CD4-positive, alpha-beta T cell (primary cell): ENCODE measurements around the gene GNA12. TPM values are rescaled to one million over a fixed set of nuclear protein-coding genes. Genes with fewer than 3 reads are reported as not detected.

Experiments used
- ATAC-seq: fragments of 200-7000 bp; cut with Tn5 transposase; one replicate; pipeline ENCODE4 v1.10.0; 2022; ENCODE audit warnings: mild to moderate bottlenecking; ENCODE audit not compliant: poor library complexity
- CTCF ChIA-PET: fragments of 350-600 bp; sonication (Branson Sonifier 250); formaldehyde crosslinking; loops from one replicate; lab custom pipeline; 2021; ENCODE audit warnings: antibody characterized with exemption, inconsistent platforms; lab: Charles Lee
- POLR2A ChIA-PET: fragments of 350-600 bp; sonication (Branson Sonifier 250); formaldehyde crosslinking; loops from one replicate; lab custom pipeline; 2021; ENCODE audit warnings: antibody characterized with exemption, inconsistent platforms; lab: Charles Lee
- DNase-seq, 14 experiments: peaks; one replicate each; pipeline ENCODE4 v3.0.0-alpha.2; 2013 to 2020; ENCODE audit warnings: mixed read lengths in 2 of 14
- H3K27ac ChIP-seq, 2 donors: one replicate each; pipeline versions ENCODE4 v1.5.1 to v1.7.0; 2013; ENCODE audit warnings: low read length in 2 of 2, low read depth in 1 of 2, mild to moderate bottlenecking in 1 of 2
- H3K27me3 ChIP-seq, 2 experiments: 1 replicate in 1 of 2; 2 replicates in 1 of 2; pipeline versions ENCODE4 v1.6.1 to v1.7.0; 2013; ENCODE audit warnings: low read length in 2 of 2, control low read depth in 1 of 2, mild to moderate bottlenecking in 1 of 2, moderate library complexity in 1 of 2; ENCODE audit not compliant: insufficient read depth in 2 of 2, control insufficient read depth in 1 of 2
- H3K36me3 ChIP-seq: one replicate; pipeline ENCODE4 v1.6.1; 2013; ENCODE audit warnings: low read length, control low read depth; ENCODE audit not compliant: insufficient read depth
- H3K4me1 ChIP-seq: one replicate; pipeline ENCODE4 v1.6.1; 2013; ENCODE audit warnings: low read length, control low read depth; ENCODE audit not compliant: insufficient read depth
- H3K4me3 ChIP-seq: one replicate; pipeline ENCODE4 v1.5.1; 2013; ENCODE audit warnings: mild to moderate bottlenecking, low read length, moderate library complexity
- H3K9me3 ChIP-seq, 2 experiments: 1 replicate in 1 of 2; 2 replicates in 1 of 2; pipeline versions ENCODE4 v1.6.1 to v1.7.0; 2013; ENCODE audit warnings: low read length in 2 of 2, mild to moderate bottlenecking in 2 of 2, control low read depth in 1 of 2, moderate library complexity in 1 of 2; ENCODE audit not compliant: control insufficient read depth in 1 of 2, insufficient read depth in 1 of 2
- H3K27ac Mint-ChIP-seq: one replicate; pipeline ENCODE4 v1.8.0; 2020; ENCODE audit warnings: mixed read lengths
- H3K27me3 Mint-ChIP-seq: one replicate; pipeline ENCODE4 v1.8.0; 2021; ENCODE audit warnings: mixed read lengths
- H3K36me3 Mint-ChIP-seq: one replicate; pipeline ENCODE4 v1.8.0; 2021; ENCODE audit warnings: low read depth, mixed read lengths
- H3K4me1 Mint-ChIP-seq: one replicate; pipeline ENCODE4 v1.8.0; 2021; ENCODE audit warnings: low read depth, mixed read lengths
- H3K4me3 Mint-ChIP-seq: one replicate; pipeline ENCODE4 v1.8.0; 2020; ENCODE audit warnings: mild to moderate bottlenecking, mixed read lengths
- H3K9me3 Mint-ChIP-seq: one replicate; pipeline ENCODE4 v1.8.0; 2020; ENCODE audit warnings: mixed read lengths
- intact Hi-C, 2 experiments: fragments of 100-400 bp; cut with DNase I in 1 of 2; cut with micrococcal nuclease in 1 of 2; formaldehyde crosslinking; loops; one replicate each; pipeline versions ENCODE4 v1.15.1 to v1.9.0; 2023 to 2025; cut with DNase I, micrococcal nuclease
- total RNA-seq, 174 experiments: library from RNA in 2 of 174; stranded (reverse) in 2 of 174; gene quantifications; one replicate each; pipeline ENCODE4 v1.2.3 and lab custom pipeline; 2021 to 2026
- TF ChIP-seq, protein P1 (sequence below): fragments of 200-600 bp; IDR thresholded peaks from one replicate; pipeline ENCODE4 v1.8.0; 2022; ENCODE audit warnings: antibody characterized with exemption, mild to moderate bottlenecking

The GNA12 gene
- total RNA-seq, 2 experiments from 2014 or later: 16.0 to 16.1 TPM

DNA sequence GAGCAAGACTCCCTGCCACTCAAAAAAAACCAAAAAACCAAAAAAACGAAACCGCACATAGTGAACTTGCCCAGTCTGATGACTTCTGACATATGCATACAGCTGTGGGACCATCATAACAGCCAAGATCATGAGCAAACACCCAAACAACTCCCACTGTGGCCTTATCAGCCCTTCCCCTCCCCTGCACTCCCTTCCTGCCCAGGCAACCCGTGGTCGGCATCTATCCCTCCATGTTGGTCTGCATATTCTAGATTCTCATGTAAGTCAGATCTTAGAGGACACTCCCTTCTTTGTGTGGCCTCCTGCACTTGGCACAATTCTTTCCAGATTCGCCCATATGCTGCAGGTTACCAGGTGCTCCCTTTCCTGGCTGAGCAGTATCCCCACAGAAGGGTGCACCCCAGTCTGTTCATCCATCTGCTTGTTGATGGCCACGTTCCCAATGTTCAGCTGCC is 72.8 kb downstream of the GNA12 start:
- Histone ChIP-seq H3K4me1 (no peaks in the 10 kb centered on the region), H3K27ac (no peak overlapping the region), H3K9me3 (no peaks in the 10 kb centered on the region), H3K27me3 (no peaks in the 10 kb centered on the region), H3K36me3 (no peaks in the 10 kb centered on the region), H3K4me3 (no peak overlapping the region)
- POLR2A ChIA-PET: no interaction called here
- H3K9me3 Mint-ChIP-seq: no peaks in the 10 kb centered on the region
- no peak overlapping the region for H3K27ac Mint-ChIP-seq
- TF ChIP-seq, protein P1, sequence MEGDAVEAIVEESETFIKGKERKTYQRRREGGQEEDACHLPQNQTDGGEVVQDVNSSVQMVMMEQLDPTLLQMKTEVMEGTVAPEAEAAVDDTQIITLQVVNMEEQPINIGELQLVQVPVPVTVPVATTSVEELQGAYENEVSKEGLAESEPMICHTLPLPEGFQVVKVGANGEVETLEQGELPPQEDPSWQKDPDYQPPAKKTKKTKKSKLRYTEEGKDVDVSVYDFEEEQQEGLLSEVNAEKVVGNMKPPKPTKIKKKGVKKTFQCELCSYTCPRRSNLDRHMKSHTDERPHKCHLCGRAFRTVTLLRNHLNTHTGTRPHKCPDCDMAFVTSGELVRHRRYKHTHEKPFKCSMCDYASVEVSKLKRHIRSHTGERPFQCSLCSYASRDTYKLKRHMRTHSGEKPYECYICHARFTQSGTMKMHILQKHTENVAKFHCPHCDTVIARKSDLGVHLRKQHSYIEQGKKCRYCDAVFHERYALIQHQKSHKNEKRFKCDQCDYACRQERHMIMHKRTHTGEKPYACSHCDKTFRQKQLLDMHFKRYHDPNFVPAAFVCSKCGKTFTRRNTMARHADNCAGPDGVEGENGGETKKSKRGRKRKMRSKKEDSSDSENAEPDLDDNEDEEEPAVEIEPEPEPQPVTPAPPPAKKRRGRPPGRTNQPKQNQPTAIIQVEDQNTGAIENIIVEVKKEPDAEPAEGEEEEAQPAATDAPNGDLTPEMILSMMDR: no peak
- H3K4me1 Mint-ChIP-seq: peaks cover 9% of the 10 kb centered on the region
- intact Hi-C loops: no loop called here
- H3K36me3 Mint-ChIP-seq: peaks cover 37% of the 10 kb centered on the region
- DNase-seq (no peak), ATAC-seq (no peak)
- CTCF ChIA-PET: no interaction called here
- no peak overlapping the region for H3K4me3 Mint-ChIP-seq
- H3K27me3 Mint-ChIP-seq: no peaks in the 10 kb centered on the region

DNA sequence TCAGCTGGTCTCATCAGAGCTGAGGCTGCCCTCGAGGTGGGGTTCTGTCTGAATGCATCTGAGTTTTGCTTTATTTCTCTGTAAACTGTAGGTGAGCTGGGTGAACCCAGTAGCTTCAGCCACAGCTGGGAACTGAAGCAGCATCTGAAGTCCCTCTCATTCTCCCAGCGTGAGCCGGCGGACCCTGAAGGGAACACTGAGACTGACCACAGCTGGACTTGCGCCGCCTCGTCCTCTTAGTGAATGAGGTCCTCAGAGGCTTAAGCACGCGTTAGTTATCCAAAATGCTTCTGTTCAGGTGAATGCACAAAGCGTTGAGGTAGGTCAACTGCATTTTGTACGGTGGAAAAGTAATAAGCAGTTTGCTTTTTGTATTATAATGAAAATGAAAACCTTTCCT is 79.5 kb downstream of the GNA12 start:
- Histone ChIP-seq H3K27me3 (no peaks in the 10 kb centered on the region), H3K27ac (no peak overlapping the region), H3K36me3 (peaks cover 10% of the 10 kb centered on the region), H3K4me1 (peaks cover 12% of the 10 kb centered on the region), H3K4me3 (no peak overlapping the region), H3K9me3 (no peaks in the 10 kb centered on the region)
- DNase-seq (no peak), ATAC-seq (no peak)
- Mint-ChIP-seq H3K36me3 (peaks cover 7% of the 10 kb centered on the region), H3K9me3 (no peaks in the 10 kb centered on the region), H3K4me1 (peaks cover 14% of the 10 kb centered on the region), H3K27me3 (no peaks in the 10 kb centered on the region), H3K4me3 (no peak overlapping the region), H3K27ac (no peak overlapping the region)
- POLR2A ChIA-PET: no interaction called here
- CTCF ChIA-PET: no interaction called here
- TF ChIP-seq, protein P1: no peak
- intact Hi-C loops: no loop called here

DNA sequence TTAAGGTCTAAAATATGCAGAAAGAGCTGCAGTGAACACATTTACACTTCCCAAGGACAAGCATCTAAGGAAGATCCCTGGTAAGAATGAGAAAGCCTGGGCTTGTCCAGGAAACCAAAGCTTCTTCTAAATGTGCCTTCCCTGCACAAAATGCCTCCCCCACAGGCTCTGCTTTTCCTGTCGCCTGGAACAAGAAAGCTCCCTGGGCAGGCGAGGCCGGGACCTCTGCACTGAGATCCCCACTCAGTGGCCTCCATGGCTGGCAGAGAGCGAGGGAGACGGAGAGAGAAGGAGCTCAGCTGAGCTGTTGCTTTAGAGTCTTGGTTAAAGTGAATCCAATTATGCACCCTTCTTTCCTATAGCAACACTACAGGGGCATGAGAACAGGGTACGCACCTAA is 80.5 kb downstream of the GNA12 start:
- Histone ChIP-seq H3K36me3 (peaks cover 10% of the 10 kb centered on the region), H3K27ac (no peak overlapping the region), H3K4me3 (no peak overlapping the region), H3K27me3 (no peaks in the 10 kb centered on the region), H3K9me3 (no peaks in the 10 kb centered on the region), H3K4me1 (peaks cover 16% of the 10 kb centered on the region)
- intact Hi-C loops: no loop called here
- no peak overlapping the region for H3K4me3 Mint-ChIP-seq
- CTCF ChIA-PET: interaction anchor here (0.6 to 0.7 kb wide), 2 partner anchors 66 to 92 kb away, joined by 3 read pairs; no protein-coding TSS in a partner anchor
- DNase-seq: no peak
- H3K36me3 Mint-ChIP-seq: peaks cover 12% of the 10 kb centered on the region
- POLR2A ChIA-PET: no interaction called here
- no peak overlapping the region for H3K27ac Mint-ChIP-seq
- TF ChIP-seq, protein P1: no peak
- no peaks in the 10 kb centered on the region for H3K27me3 Mint-ChIP-seq
- H3K9me3 Mint-ChIP-seq: no peaks in the 10 kb centered on the region
- H3K4me1 Mint-ChIP-seq: peaks cover 21% of the 10 kb centered on the region
- no peak for ATAC-seq
